DND-41 (cell line): Measurements from ENCODE around the gene TMEM245.

ENCODE experiments used
- ATAC-seq: fragments of 200-7000 bp; cut with Tn5 transposase; 3 replicates; pipeline ENCODE4 v1.9.1; 2021; ENCODE audit warnings: low read depth; ENCODE audit not compliant: insufficient read depth
- DNase-seq: peaks from one replicate; pipeline ENCODE4 v3.0.0-alpha.2; 2020
- H2AFZ ChIP-seq: 2 replicates; pipeline ENCODE4 v1.6.0; 2012; ENCODE audit warnings: low read depth, low read length
- H3K27ac ChIP-seq: 2 replicates; pipeline ENCODE4 v1.5.1; 2012; ENCODE audit warnings: low read length, inconsistent platforms
- H3K27me3 ChIP-seq: fragments of 200-600 bp; sonication (generic); 2 replicates; pipeline ENCODE4 v1.6.0; 2012; ENCODE audit warnings: low read length, mild to moderate bottlenecking, inconsistent platforms; ENCODE audit not compliant: insufficient read depth, poor library complexity
- H3K36me3 ChIP-seq: 2 replicates; pipeline ENCODE4 v1.5.1; 2012; ENCODE audit warnings: low read length, inconsistent platforms; ENCODE audit not compliant: insufficient read depth
- H3K4me1 ChIP-seq: 2 replicates; pipeline ENCODE4 v1.5.1; 2012; ENCODE audit warnings: mild to moderate bottlenecking, low read length; ENCODE audit not compliant: insufficient read depth
- H3K4me2 ChIP-seq: 2 replicates; pipeline ENCODE4 v1.6.0; 2012; ENCODE audit warnings: mild to moderate bottlenecking, moderate library complexity, low read length, inconsistent platforms; ENCODE audit not compliant: insufficient read depth
- H3K4me3 ChIP-seq, 2 experiments: fragments of 200-600 bp in 1 of 2; shearing (Covaris generic) in 1 of 2; 2 replicates each; pipeline ENCODE4 v1.5.1; 2012 to 2016; ENCODE audit warnings: inconsistent platforms in 2 of 2, low read length in 2 of 2, mild to moderate bottlenecking in 2 of 2, low read depth in 1 of 2, moderate library complexity in 1 of 2
- H3K79me2 ChIP-seq: 2 replicates; pipeline ENCODE4 v1.6.0; 2012; ENCODE audit warnings: low read length, inconsistent platforms; ENCODE audit not compliant: insufficient read depth
- H3K9ac ChIP-seq: 2 replicates; pipeline ENCODE4 v1.6.0; 2012; ENCODE audit warnings: low read depth, mild to moderate bottlenecking, inconsistent platforms, low read length, moderate library complexity
- H3K9me3 ChIP-seq: 2 replicates; pipeline ENCODE4 v1.5.1; 2012; ENCODE audit warnings: low read length, moderate library complexity, mild to moderate bottlenecking, inconsistent platforms; ENCODE audit not compliant: insufficient read depth, severe bottlenecking
- H4K20me1 ChIP-seq: 2 replicates; pipeline ENCODE4 v1.6.0; 2012; ENCODE audit warnings: low read length; ENCODE audit not compliant: insufficient read depth
- CTCF ChIP-seq: IDR thresholded peaks from 2 replicates; pipeline ENCODE4 v1.5.1; 2012; ENCODE audit warnings: borderline replicate concordance, low read length, moderate library complexity, mild to moderate bottlenecking; ENCODE audit not compliant: poor library complexity, severe bottlenecking; ENCODE audit errors: extremely low read depth
- EZH2 ChIP-seq: IDR thresholded peaks from 3 replicates; pipeline ENCODE4 v1.6.1; 2012; ENCODE audit warnings: borderline replicate concordance, low read depth, mild to moderate bottlenecking, moderate library complexity, low read length, inconsistent platforms; ENCODE audit not compliant: severe bottlenecking

Gene TMEM245

DNA sequence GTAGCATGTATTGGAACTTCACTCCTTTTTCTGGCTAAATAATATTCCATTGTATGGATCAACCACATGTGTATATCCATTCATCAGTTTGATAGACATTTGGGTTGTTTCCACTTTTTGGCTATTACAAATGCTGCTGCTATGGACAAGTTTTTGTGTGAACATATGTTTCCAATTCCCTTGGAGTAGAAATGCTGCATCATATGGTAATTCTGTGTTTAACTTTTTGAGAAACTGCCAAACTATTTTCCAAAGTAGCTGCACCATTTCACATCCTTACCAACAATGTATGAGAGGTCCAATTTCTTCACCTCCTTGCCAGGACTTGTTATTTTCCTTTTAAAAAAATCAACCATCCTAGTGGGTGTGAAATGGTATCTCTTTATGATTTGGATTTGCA, 38.9 kb upstream of the TMEM245 start:
- no peak overlapping the region for H3K4me3 ChIP-seq
- ATAC-seq (no peak), DNase-seq (no peak)
- no peak overlapping the region for H3K9ac ChIP-seq
- no peaks in the 10 kb centered on the region for H4K20me1 ChIP-seq
- H3K9me3 ChIP-seq: peaks cover 4% of the 10 kb centered on the region
- no peaks in the 10 kb centered on the region for H3K4me1 ChIP-seq
- no peak overlapping the region for H3K4me2 ChIP-seq
- no peaks in the 10 kb centered on the region for H3K79me2 ChIP-seq
- no peak overlapping the region for H2AFZ ChIP-seq
- no peaks in the 10 kb centered on the region for H3K36me3 ChIP-seq
- H3K27ac ChIP-seq: no peak overlapping the region
- TF ChIP-seq EZH2 (no peak), CTCF (no peak)
- H3K27me3 ChIP-seq: no peaks in the 10 kb centered on the region

DNA sequence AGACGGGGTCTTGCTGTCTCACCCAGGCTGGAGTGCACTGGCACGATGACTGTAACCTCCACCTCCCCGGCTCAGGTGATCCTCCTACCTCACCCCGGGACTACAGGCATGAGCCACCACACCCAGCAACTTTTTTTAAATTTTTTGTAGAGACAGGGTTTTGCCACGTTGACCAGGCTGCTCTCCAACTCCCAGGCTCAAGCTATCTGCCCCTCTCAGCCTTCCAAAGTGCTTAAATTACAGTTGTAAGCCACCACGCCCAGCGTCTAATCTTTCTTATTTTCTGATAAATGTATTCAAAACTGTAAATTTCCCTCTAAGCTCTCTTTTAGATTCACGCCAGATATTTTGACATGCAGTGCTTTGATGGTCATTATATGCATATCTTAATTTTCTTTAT, 37.0 kb upstream of the TMEM245 start:
- no peak overlapping the region for H3K4me2 ChIP-seq
- TF ChIP-seq EZH2 (no peak), CTCF (no peak)
- no peak for ATAC-seq
- H3K4me1 ChIP-seq: no peaks in the 10 kb centered on the region
- no peak overlapping the region for H3K4me3 ChIP-seq
- H3K27ac ChIP-seq: no peak overlapping the region
- H3K79me2 ChIP-seq: no peaks in the 10 kb centered on the region
- H3K27me3 ChIP-seq: no peaks in the 10 kb centered on the region
- no peak for DNase-seq
- no peaks in the 10 kb centered on the region for H3K36me3 ChIP-seq
- H2AFZ ChIP-seq: no peak overlapping the region
- H3K9ac ChIP-seq: no peak overlapping the region
- H4K20me1 ChIP-seq: no peaks in the 10 kb centered on the region
- peaks cover 11% of the 10 kb centered on the region for H3K9me3 ChIP-seq

DNA sequence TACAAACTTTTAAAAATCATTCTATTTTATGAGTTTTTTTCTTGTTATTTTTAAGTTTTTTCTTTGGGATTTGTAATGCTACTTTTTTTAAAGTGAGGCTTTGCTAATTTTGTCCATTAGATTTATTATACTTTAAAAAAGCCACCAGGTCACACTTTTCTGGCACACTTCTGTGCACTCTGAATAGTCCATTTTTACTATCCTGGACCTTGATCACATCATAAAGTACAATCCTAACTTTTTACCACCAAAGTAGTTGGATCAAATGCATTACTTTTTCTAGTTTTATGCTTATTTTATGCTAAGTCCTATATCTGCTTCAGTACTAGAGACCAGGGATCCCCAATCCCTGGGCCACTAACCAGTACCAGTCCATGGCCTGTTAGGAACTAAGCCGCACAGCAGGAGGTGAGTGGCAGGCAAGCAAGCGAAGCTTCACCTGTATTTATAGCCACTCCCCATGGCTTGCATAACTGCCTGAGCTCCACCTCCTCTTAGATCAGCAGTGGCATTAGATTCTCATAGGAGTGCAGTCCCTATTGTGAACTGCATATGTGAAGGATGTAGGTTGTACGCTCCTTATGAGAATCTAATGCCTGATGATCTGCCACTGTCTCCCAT, 31.3 kb upstream of the TMEM245 start:
- H3K27me3 ChIP-seq: no peaks in the 10 kb centered on the region
- DNase-seq (no peak), ATAC-seq (no peak)
- H3K9me3 ChIP-seq: peaks cover 11% of the 10 kb centered on the region
- H3K79me2 ChIP-seq: no peaks in the 10 kb centered on the region
- TF ChIP-seq EZH2 (no peak), CTCF (no peak)
- H3K9ac ChIP-seq: no peak overlapping the region
- H3K4me2 ChIP-seq: no peak overlapping the region
- no peak overlapping the region for H3K27ac ChIP-seq
- no peaks in the 10 kb centered on the region for H4K20me1 ChIP-seq
- no peaks in the 10 kb centered on the region for H3K4me1 ChIP-seq
- no peaks in the 10 kb centered on the region for H3K36me3 ChIP-seq
- no peak overlapping the region for H2AFZ ChIP-seq
- H3K4me3 ChIP-seq: no peak overlapping the region

GRCh38 chr9:109149722-109150121, 30.0 kb upstream of the TMEM245 start:
- Histone ChIP-seq H3K9ac (no peak overlapping the region), H3K27me3 (no peaks in the 10 kb centered on the region), H3K27ac (no peak overlapping the region), H3K4me2 (no peak overlapping the region), H2AFZ (no peak overlapping the region), H4K20me1 (no peaks in the 10 kb centered on the region), H3K36me3 (no peaks in the 10 kb centered on the region), H3K4me3 (no peak overlapping the region), H3K4me1 (no peaks in the 10 kb centered on the region), H3K9me3 (peaks cover 11% of the 10 kb centered on the region), H3K79me2 (no peaks in the 10 kb centered on the region)
- DNase-seq (no peak), ATAC-seq (no peak)
- TF ChIP-seq CTCF (no peak), EZH2 (no peak)
